Activated T-cell treated with anti-CD3 and anti-CD28 coated beads, Interleukin-2, amount 50 U/mL, for 72 hours (primary cell): ENCODE measurements around the gene SH3BGRL. TPM values are rescaled to one million over a fixed set of nuclear protein-coding genes. Genes with fewer than 3 reads are reported as not detected.
"Not testable (repeated sequence)": the region's sequence is repeated elsewhere in the genome, so short reads cannot be mapped to it uniquely, and the experiment has no call there.

Experiments used
- ATAC-seq, 2 donors: fragments of 150-1000 bp; cut with Tn5 transposase; replicated peaks in 1 of 2; 2 replicates each; pipeline ENCODE4 v1.10.0; 2021; ENCODE audit warnings: moderate library complexity in 2 of 2, mild to moderate bottlenecking in 1 of 2
- DNase-seq, 2 donors: peaks; one replicate each; pipeline ENCODE4 v3.0.0; 2021 to 2022; ENCODE audit warnings: mixed read lengths in 1 of 2
- H3K27ac Mint-ChIP-seq: one replicate; pipeline ENCODE4 v1.8.0; 2022; ENCODE audit warnings: mild to moderate bottlenecking, moderate library complexity, mixed read lengths
- H3K27me3 Mint-ChIP-seq: one replicate; pipeline ENCODE4 v1.8.0; 2022; ENCODE audit warnings: low read depth, mixed read lengths
- H3K36me3 Mint-ChIP-seq, 2 donors: one replicate each; pipeline ENCODE4 v1.8.0; 2022; ENCODE audit warnings: mixed read lengths in 2 of 2, mild to moderate bottlenecking in 1 of 2; ENCODE audit not compliant: insufficient read depth in 2 of 2
- H3K4me1 Mint-ChIP-seq: one replicate; pipeline ENCODE4 v1.8.0; 2022; ENCODE audit warnings: low read depth, mixed read lengths
- H3K4me3 Mint-ChIP-seq, 2 donors: one replicate each; pipeline ENCODE4 v1.8.0; 2022; ENCODE audit warnings: mild to moderate bottlenecking in 2 of 2, mixed read lengths in 2 of 2, moderate library complexity in 2 of 2
- H3K9me3 Mint-ChIP-seq, 2 donors: one replicate each; pipeline ENCODE4 v1.8.0; 2022; ENCODE audit warnings: mixed read lengths in 2 of 2
- total RNA-seq, 2 donors: library from RNA; stranded (reverse); gene quantifications; one replicate each; pipeline ENCODE4 v1.2.3, GENCODE V29; 2022

The SH3BGRL gene
- total RNA-seq, 2 donors from 2014 or later, result 51.3 to 54.4 TPM

DNA sequence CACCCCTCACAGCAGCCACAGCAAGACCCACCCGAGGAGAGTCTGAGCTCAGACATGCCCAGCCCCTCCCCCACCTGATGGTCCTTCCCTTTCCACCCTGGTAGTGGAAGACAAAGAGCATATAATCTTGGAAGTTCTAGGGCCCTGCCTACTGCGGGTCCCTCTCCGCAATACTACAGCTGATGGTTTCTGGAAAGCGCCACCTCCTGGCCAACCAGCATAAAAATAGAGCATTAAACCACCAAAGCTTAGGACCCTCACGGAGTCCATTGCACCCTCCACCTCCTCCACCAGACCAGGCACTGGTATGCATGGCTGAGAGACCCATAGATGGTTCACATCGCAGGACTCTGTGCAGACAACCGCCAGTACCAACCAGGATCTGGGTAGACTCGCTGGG, 78.2 kb downstream of the SH3BGRL start:
- Mint-ChIP-seq H3K9me3 (peaks cover 5 to 6% of the 10 kb centered on the region in 2 donors), H3K27ac (no peak overlapping the region), H3K36me3 (peaks cover 8 to 25% of the 10 kb centered on the region in 2 donors), H3K4me1 (no peaks in the 10 kb centered on the region), H3K4me3 (no peak overlapping the region), H3K27me3 (peaks cover 17% of the 10 kb centered on the region)
- DNase-seq (no peak), ATAC-seq (no peak)

DNA sequence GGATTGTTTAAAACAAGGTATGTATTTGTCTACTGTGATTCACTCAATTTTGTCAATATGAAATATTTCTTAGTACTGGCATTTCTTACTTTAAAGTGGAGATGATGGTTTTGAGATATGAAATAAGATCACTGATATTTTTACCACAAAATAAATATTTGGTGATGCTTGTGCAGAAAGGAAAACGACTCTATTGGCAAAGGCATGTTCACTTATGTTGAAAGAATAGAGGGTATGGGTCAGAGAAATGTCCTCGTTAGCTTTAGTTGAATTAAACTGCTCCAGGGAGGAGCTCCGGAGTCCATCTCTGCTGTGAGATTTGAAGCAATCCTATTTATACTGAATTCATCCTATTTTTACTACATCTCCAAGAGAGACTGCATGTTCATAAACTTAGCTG, 84.2 kb downstream of the SH3BGRL start:
- ATAC-seq, result no peak
- H3K27ac Mint-ChIP-seq, result no peak overlapping the region
- H3K9me3 Mint-ChIP-seq, result peaks cover 12% of the 10 kb centered on the region in 2 donors
- peaks cover 9 to 21% of the 10 kb centered on the region in 2 donors for H3K36me3 Mint-ChIP-seq
- DNase-seq, result no peak
- H3K4me3 Mint-ChIP-seq, result no peak overlapping the region
- H3K4me1 Mint-ChIP-seq, result no peaks in the 10 kb centered on the region
- H3K27me3 Mint-ChIP-seq, result peaks cover 9% of the 10 kb centered on the region

DNA sequence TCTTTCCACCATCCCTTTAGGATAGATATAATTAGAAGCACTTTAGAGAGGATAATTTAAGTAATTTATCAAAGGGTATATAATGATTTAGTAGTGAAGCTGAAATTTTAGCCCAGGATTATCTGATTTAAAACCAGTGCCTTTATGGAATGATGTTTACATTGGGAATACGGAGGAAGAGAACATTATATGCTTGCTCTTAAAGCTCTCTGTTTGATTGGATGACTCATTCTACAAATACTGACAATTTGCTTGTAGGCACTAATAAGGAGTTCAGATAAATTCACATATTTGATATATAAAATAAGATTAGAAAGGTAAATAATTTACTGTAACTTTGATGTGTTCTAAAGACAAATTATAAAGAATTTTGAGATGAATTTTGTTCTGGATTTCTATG, 84.7 kb downstream of the SH3BGRL start:
- Mint-ChIP-seq H3K36me3 (peaks cover 9 to 24% of the 10 kb centered on the region in 2 donors), H3K4me1 (no peaks in the 10 kb centered on the region), H3K4me3 (no peak overlapping the region), H3K27ac (no peak overlapping the region), H3K9me3 (peaks cover 10 to 12% of the 10 kb centered on the region in 2 donors), H3K27me3 (peaks cover 4% of the 10 kb centered on the region)
- no peak for DNase-seq
- ATAC-seq, result no peak

DNA sequence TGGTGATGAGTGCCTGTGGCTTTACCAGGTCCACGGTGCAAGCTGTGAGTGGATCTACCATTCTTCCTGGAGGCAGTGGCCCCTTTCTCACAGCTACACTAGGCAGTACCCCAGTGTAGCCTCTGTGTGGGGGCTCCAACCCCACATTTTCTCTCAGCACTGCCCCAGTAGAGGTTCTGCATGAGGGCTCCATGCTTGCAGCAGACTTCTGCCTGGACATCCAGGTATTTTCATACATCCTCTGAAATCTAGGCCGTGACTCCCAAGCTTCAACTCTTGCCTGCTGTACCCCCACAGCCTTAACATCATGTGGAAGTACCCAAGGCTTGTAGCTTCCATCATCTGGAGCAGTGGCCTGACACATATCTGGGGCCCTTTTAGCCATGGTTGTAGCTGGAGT, 90.1 kb downstream of the SH3BGRL start:
- no peak overlapping the region for H3K4me3 Mint-ChIP-seq
- H3K27ac Mint-ChIP-seq, result no peak overlapping the region
- peaks cover 10 to 17% of the 10 kb centered on the region in 2 donors for H3K9me3 Mint-ChIP-seq
- H3K36me3 Mint-ChIP-seq, result peaks cover 23 to 31% of the 10 kb centered on the region in 2 donors
- H3K4me1 Mint-ChIP-seq, result no peaks in the 10 kb centered on the region
- no peak for ATAC-seq
- DNase-seq, result no peak
- no peaks in the 10 kb centered on the region for H3K27me3 Mint-ChIP-seq

DNA sequence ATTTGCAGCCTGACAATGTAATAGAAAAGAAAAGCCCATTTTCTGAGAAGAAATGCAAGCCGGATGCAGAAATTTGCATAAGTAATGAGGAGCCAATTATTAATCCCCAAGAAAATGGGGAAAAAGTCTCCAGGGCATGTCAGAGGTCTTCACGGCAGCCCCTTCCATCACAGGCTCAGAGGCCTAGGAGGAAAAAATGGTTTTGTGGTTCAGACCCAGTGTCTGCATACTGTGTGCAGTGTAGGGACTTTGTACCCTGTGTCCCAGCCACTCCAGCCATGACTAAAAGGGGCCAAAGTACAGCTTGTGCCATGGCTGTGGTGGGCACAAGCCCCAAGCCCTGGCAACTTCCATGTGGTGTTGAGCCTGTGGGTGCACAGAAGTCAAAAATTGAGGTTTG, 92.2 kb downstream of the SH3BGRL start:
- Mint-ChIP-seq H3K27me3 (no peaks in the 10 kb centered on the region), H3K27ac (no peak overlapping the region), H3K4me1 (no peaks in the 10 kb centered on the region), H3K36me3 (peaks cover 20 to 31% of the 10 kb centered on the region in 2 donors), H3K4me3 (no peak overlapping the region), H3K9me3 (peaks cover 8 to 14% of the 10 kb centered on the region in 2 donors)
- ATAC-seq (no peak), DNase-seq (no peak)

DNA sequence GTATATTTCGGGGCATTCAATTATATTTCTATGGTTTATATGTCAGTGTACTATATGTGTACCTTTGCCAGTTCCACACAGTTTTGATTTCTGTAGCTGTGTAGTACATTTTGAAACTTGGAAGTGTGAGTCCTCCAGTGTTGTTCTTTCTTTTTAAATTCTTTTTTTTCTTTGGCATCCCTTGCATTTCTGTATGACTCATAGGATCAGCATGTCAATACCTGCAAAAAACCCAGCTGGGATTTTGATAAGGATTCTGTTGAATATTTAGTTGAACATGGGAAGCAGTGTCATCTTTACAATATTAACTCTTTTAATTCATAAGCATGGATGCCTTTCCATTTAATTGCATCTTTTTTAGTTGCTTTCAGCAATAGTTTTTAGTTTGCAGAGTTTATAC, 100.0 kb downstream of the SH3BGRL start:
- H3K4me1 Mint-ChIP-seq, result no peaks in the 10 kb centered on the region
- no peaks in the 10 kb centered on the region for H3K27me3 Mint-ChIP-seq
- H3K4me3 Mint-ChIP-seq, result no peak overlapping the region
- no peaks in the 10 kb centered on the region for H3K36me3 Mint-ChIP-seq
- no peak for ATAC-seq
- H3K9me3 Mint-ChIP-seq, result no peaks in the 10 kb centered on the region
- no peak for DNase-seq
- H3K27ac Mint-ChIP-seq, result no peak overlapping the region

DNA sequence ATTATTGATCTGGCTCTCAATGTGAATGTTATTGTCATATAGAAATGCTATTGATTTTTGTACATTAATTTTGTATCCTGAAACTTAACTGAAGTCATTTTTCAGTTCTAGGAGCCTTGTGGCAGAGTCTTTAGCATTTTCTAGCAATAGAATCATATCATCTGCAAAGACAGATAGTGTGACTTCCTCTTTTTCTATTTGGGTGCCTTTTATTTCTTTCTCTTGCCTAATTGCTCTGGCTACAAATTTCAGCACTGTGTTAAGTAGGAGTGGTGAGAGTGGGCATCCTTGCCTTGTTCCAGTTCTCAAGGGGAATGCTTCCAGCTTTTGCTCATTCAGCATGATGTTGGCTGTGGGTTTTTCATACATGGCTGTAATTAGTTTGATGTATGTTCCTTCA, 102.7 kb downstream of the SH3BGRL start:
- no peak for ATAC-seq
- Mint-ChIP-seq H3K36me3 (no peaks in the 10 kb centered on the region), H3K27me3 (no peaks in the 10 kb centered on the region), H3K4me1 (no peaks in the 10 kb centered on the region), H3K4me3 (no peak overlapping the region), H3K9me3 (no peaks in the 10 kb centered on the region), H3K27ac (no peak overlapping the region)
- no peak for DNase-seq

DNA sequence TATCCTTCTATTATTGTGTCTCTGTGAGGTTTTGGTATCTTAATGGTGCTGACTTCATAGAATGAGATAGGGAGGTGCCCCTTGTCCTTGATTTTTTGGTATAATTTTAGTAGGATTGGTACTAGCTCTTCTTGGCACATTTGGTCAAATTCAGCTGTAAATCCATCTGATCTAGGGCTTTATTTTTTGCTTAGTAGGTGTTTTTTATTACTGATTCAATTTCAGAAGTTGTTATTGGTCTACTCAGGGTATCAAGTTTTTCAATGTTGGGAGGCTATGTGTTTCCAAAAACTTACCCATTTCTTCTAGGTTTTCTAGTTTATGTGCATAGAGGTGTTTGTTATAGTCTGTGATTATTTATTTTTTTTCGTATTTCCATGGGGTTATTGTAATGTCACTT, 103.3 kb downstream of the SH3BGRL start:
- H3K27me3 Mint-ChIP-seq, result no peaks in the 10 kb centered on the region
- H3K36me3 Mint-ChIP-seq, result no peaks in the 10 kb centered on the region
- H3K4me1 Mint-ChIP-seq, result no peaks in the 10 kb centered on the region
- H3K27ac Mint-ChIP-seq, result no peak overlapping the region
- no peaks in the 10 kb centered on the region for H3K9me3 Mint-ChIP-seq
- ATAC-seq, result no peak
- no peak overlapping the region for H3K4me3 Mint-ChIP-seq
- DNase-seq, result no peak

DNA sequence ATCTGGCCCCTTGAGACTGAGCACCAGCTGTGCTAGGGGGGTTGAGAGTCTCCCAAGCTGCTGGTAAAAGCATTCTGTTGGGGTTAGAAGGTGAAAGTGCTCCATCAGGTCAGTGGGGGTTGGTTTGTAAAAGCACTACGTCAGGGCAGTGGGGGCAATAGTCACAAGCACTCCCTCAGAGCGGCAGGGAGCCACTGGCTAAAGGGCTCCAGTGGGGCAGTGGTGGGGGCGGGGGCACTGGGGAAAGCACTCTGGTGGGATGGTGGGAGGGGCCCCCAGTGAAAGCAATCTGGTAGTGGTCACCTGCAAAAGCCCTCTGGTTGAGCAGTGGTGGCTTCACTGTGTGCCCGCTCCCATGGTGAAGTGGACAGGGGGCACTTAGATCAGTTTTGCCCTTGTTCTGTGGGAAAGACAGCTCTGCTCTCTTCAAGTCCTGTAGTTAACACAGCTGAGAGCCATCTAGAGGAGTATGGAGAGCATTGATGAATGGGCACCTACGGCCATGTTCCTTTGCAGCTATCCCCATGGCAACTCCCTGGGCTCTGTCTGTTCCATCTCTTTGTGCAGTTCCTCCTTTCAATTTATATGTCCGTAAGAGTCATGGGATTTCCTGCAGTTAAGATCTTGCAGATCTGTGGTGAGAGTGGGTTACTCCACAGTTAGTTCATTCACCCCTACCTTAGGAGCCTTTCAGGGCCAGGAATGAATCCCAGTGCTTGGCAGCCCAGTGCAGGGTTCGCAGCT, 106.4 kb downstream of the SH3BGRL start:
- no peak overlapping the region for H3K27ac Mint-ChIP-seq
- no peak for ATAC-seq
- H3K4me3 Mint-ChIP-seq, result no peak overlapping the region
- H3K4me1 Mint-ChIP-seq, result no peaks in the 10 kb centered on the region
- H3K36me3 Mint-ChIP-seq, result peaks cover 0 to 2% of the 10 kb centered on the region in 2 donors
- peaks cover 2 to 5% of the 10 kb centered on the region in 2 donors for H3K9me3 Mint-ChIP-seq
- DNase-seq, result no peak
- H3K27me3 Mint-ChIP-seq, result no peaks in the 10 kb centered on the region

DNA sequence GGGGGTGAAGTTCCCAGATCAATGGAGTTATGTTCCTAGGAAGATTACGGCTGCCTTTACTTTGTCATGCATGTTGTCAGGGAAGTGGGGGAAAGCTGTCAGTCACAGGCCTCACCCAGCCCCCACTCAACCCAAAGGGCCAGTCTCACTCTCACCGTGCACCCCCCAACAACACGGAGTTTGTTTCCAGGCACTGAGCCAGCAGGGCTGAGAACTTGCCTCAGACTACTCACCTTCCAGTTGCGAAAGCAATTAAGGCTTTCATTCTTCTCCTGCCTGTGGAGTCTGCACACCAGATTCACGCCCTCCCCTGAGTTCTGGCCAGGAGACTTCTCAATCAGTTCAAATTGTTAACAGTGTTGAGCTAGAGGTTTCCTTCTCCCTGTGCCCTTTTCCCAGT, 114.3 kb downstream of the SH3BGRL start:
- ATAC-seq, result no peak

DNA sequence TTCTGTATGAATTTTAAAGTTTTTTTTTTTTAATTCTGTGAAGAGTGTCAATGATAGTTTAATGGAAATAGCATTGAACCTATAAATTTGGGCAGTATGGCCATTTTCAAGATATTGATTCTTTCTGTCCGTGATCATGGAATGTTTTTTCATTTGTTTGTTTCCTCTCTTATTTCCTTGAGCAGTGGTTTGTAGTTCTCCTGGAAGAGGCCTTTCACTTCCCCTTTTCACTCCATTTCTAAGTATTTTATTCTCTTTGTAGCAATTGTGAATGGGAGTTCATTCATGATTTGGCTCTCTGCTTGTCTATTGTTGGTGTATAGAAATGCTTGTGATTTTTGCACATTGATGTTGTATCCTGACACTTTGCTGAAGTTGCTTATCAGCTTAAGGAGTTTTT, 129.8 kb downstream of the SH3BGRL start:
- not testable (repeated sequence) for H3K9me3 Mint-ChIP-seq, DNase-seq, ATAC-seq, H3K4me3 Mint-ChIP-seq, H3K27ac Mint-ChIP-seq, H3K36me3 Mint-ChIP-seq
- Mint-ChIP-seq H3K4me1 (peaks cover 10% of the 10 kb centered on the region), H3K27me3 (peaks cover 11% of the 10 kb centered on the region)

More for the DNA sequence above, 114.3 kb downstream of the SH3BGRL start:
- no peaks in the 10 kb centered on the region for H3K4me1 Mint-ChIP-seq
- no peak overlapping the region for H3K27ac Mint-ChIP-seq
- peaks cover 3 to 7% of the 10 kb centered on the region in 2 donors for H3K36me3 Mint-ChIP-seq
- H3K27me3 Mint-ChIP-seq, result no peaks in the 10 kb centered on the region
- H3K9me3 Mint-ChIP-seq, result peaks cover 4 to 7% of the 10 kb centered on the region in 2 donors
- no peak overlapping the region for H3K4me3 Mint-ChIP-seq
- DNase-seq, result no peak

DNA sequence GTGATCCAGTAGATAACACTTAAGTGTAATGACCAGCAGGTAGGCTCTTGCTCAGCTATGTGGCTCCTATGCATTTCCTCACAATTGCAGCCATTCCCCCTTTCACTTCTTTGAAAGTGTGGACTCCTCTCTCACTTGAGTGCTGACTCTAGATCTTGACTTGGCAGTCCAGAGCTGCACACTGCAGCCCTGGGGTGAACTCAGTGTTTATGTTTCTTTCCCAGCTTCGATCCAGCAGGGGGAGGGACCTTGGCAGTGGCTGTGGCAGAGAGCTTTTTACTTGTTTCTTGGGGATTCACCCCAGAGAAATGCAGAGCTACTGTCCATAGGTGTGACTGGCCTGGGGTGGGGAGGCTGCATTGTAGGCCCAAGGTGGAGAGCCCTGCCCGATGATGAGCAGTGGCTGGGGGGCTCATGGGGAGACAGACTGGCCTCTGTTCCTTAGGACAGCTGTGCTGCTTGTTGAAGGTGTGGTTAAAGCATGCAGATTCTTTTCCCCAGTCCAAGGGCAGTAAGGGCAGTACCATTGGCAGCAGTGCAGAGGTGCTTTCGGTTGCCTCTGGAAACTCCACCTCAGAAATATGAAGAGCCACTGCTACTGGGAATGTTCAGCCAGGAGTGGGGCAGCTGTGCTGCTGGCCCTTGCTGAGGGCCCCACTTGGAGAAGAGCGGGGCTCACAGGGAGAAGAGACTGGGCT, 134.7 kb downstream of the SH3BGRL start:
- H3K9me3 Mint-ChIP-seq, result peaks cover 2 to 5% of the 10 kb centered on the region in 2 donors

DNA sequence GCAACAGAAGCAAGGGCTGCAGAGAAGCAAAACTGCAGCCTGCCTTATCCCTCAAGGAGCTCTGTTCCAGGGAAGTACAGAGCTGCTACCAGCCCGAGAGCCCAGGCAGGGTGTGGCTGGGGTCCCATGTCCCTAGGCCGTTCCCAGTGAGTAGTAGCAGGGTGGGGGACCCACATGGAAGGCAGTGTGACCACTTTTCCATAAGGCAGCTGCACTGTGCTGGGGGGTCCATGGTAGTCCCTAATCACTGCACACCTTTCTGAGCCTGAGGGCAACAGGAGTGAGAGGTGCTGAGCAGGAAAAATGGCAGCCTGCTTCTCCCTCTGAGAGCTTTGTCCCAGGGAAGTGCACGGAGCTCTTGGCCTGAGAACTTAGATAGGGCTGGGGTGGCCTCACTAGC, 135.9 kb downstream of the SH3BGRL start:
- peaks cover 6 to 12% of the 10 kb centered on the region in 2 donors for H3K36me3 Mint-ChIP-seq
- DNase-seq (no peak), ATAC-seq (no peak)
- peaks cover 10% of the 10 kb centered on the region for H3K4me1 Mint-ChIP-seq
- H3K27me3 Mint-ChIP-seq, result peaks cover 5% of the 10 kb centered on the region
- no peak overlapping the region for H3K27ac Mint-ChIP-seq
- H3K4me3 Mint-ChIP-seq, result no peak overlapping the region
- peaks cover 2 to 5% of the 10 kb centered on the region in 2 donors for H3K9me3 Mint-ChIP-seq

More for the DNA sequence above, 134.7 kb downstream of the SH3BGRL start:
- peaks cover 6 to 12% of the 10 kb centered on the region in 2 donors for H3K36me3 Mint-ChIP-seq
- no peak overlapping the region for H3K27ac Mint-ChIP-seq
- no peak for ATAC-seq
- peaks cover 5% of the 10 kb centered on the region for H3K27me3 Mint-ChIP-seq
- DNase-seq, result no peak
- no peak overlapping the region for H3K4me3 Mint-ChIP-seq
- H3K4me1 Mint-ChIP-seq, result peaks cover 10% of the 10 kb centered on the region
